Dermis blood vessel endothelial cell (primary cell): ENCODE data around the gene CACNA1A. TPM values are rescaled to one million over a fixed set of nuclear protein-coding genes. Genes with fewer than 3 reads are reported as not detected.
"Not testable (repeated sequence)": the region's sequence is repeated elsewhere in the genome, so short reads cannot be mapped to it uniquely, and the experiment has no call there.

Experiments used
- DNase-seq: peaks from one replicate; pipeline ENCODE4 v3.0.0; 2010
- total RNA-seq: library from RNA; depleted of rRNA; stranded (reverse); fragments of >200 nt; gene quantifications from 2 replicates; pipeline ENCODE4 v1.2.3, GENCODE V29; 2014

The CACNA1A gene
- total RNA-seq, 1 donor from 2014 or later = 0.17 TPM

- not testable (repeated sequence) for DNase-seq
Measured at GRCh38 chr19:13361726-13362125, 144.6 kb downstream of the CACNA1A start.

- no peak for DNase-seq
Measured at GRCh38 chr19:13356686-13357280, 149.5 kb downstream of the CACNA1A start.

GRCh38 chr19:13356185-13356584, 150.1 kb downstream of the CACNA1A start:
- no peak for DNase-seq

- no peak for DNase-seq
Measured at GRCh38 chr19:13355356-13355755, 150.9 kb downstream of the CACNA1A start.

- no peak for DNase-seq
Measured at GRCh38 chr19:13353625-13354024, 152.7 kb downstream of the CACNA1A start.

- DNase-seq = no peak
Measured at GRCh38 chr19:13350759-13351158, 155.5 kb downstream of the CACNA1A start.

GRCh38 chr19:13350072-13350471, 156.2 kb downstream of the CACNA1A start:
- DNase-seq = no peak

- DNase-seq = no peak
Measured at GRCh38 chr19:13347367-13347766, 158.9 kb downstream of the CACNA1A start.

- DNase-seq = no peak
Measured at GRCh38 chr19:13343514-13343913, 162.8 kb downstream of the CACNA1A start.

GRCh38 chr19:13342672-13343071, 163.6 kb downstream of the CACNA1A start:
- no peak for DNase-seq

- DNase-seq = no peak
Measured at GRCh38 chr19:13339869-13340268, 166.4 kb downstream of the CACNA1A start.

- DNase-seq = no peak
Measured at GRCh38 chr19:13337181-13337580, 169.1 kb downstream of the CACNA1A start.

GRCh38 chr19:13334801-13335481, 171.3 kb downstream of the CACNA1A start:
- DNase-seq = no peak

- DNase-seq = no peak
Measured at GRCh38 chr19:13330285-13330684, 176.0 kb downstream of the CACNA1A start.

GRCh38 chr19:13329766-13330165, 176.5 kb downstream of the CACNA1A start:
- no peak for DNase-seq

- no peak for DNase-seq
Measured at GRCh38 chr19:13328241-13328640, 178.0 kb downstream of the CACNA1A start.

GRCh38 chr19:13319526-13319925, 186.8 kb downstream of the CACNA1A start:
- no peak for DNase-seq

- no peak for DNase-seq
Measured at GRCh38 chr19:13318190-13318589, 188.1 kb downstream of the CACNA1A start.

- DNase-seq = no peak
Measured at GRCh38 chr19:13315495-13315894, 190.8 kb downstream of the CACNA1A start.

- no peak for DNase-seq
Measured at GRCh38 chr19:13314761-13315160, 191.5 kb downstream of the CACNA1A start.

GRCh38 chr19:13313875-13314274, 192.4 kb downstream of the CACNA1A start:
- DNase-seq = no peak

GRCh38 chr19:13309864-13310263, 196.4 kb downstream of the CACNA1A start:
- no peak for DNase-seq

GRCh38 chr19:13303381-13304129, 202.7 kb downstream of the CACNA1A start:
- DNase-seq = no peak
